ENCODE results near the gene HOXD3.
A peak's percentile ranks its signal among the peaks of the same experiment; 100 is the strongest.

HOXD3 gene

GRCh38 chr2:176186024-176186423 is 28.9 kb downstream of the HOXD3 start:
- DNase-seq, result no peak

GRCh38 chr2:176187200-176187898 is 30.2 kb downstream of the HOXD3 start:
- DNase-seq, result peak; percentile 60

GRCh38 chr2:176187899-176188773 is 31.0 kb downstream of the HOXD3 start, which contains the start of gene HOXD1:
Gene HOXD1 (plus strand): TSS chr2:176188668. CDS start chr2:176188802, 134 bp downstream.
- peak; percentile 60 for DNase-seq

- DNase-seq, result no peak
Observed at GRCh38 chr2:176188774-176189680, 31.9 kb downstream of the HOXD3 start.

- no peak for DNase-seq
Observed at GRCh38 chr2:176189681-176190641, 32.9 kb downstream of the HOXD3 start.

GRCh38 chr2:176192351-176192750 is 35.2 kb downstream of the HOXD3 start:
- DNase-seq, result no peak

- no peak for DNase-seq
Observed at GRCh38 chr2:176193048-176193447, 35.9 kb downstream of the HOXD3 start.

GRCh38 chr2:176199902-176200301 is 42.8 kb downstream of the HOXD3 start:
- no peak for DNase-seq

GRCh38 chr2:176200971-176201370 is 43.9 kb downstream of the HOXD3 start:
- no peak for DNase-seq

- no peak for DNase-seq
Observed at GRCh38 chr2:176202491-176202890, 45.4 kb downstream of the HOXD3 start.

GRCh38 chr2:176205126-176205525 is 48.0 kb downstream of the HOXD3 start:
- DNase-seq, result no peak

GRCh38 chr2:176206136-176206535 is 49.0 kb downstream of the HOXD3 start:
- no peak for DNase-seq

- no peak for DNase-seq
Observed at GRCh38 chr2:176206682-176207081, 49.6 kb downstream of the HOXD3 start.

GRCh38 chr2:176211110-176211509 is 54.0 kb downstream of the HOXD3 start:
- no peak for DNase-seq

- DNase-seq, result no peak
Observed at GRCh38 chr2:176212276-176212675, 55.2 kb downstream of the HOXD3 start.

- DNase-seq, result no peak
Observed at GRCh38 chr2:176213406-176213805, 56.3 kb downstream of the HOXD3 start.

Data from NCI-H2171 treated with DMSO at 0.1 percent for 48 hours (cell line).